Right kidney (tissue), 1 donor: ENCODE data around the gene CALD1.

Experiments
- DNase-seq: peaks from one replicate; pipeline ENCODE4 v3.0.0-alpha.2; 2016

The CALD1 gene

GRCh38 chr7:134757938-134758337 lies 21.5 kb upstream of the CALD1 start:
- DNase-seq, result no peak

DNA sequence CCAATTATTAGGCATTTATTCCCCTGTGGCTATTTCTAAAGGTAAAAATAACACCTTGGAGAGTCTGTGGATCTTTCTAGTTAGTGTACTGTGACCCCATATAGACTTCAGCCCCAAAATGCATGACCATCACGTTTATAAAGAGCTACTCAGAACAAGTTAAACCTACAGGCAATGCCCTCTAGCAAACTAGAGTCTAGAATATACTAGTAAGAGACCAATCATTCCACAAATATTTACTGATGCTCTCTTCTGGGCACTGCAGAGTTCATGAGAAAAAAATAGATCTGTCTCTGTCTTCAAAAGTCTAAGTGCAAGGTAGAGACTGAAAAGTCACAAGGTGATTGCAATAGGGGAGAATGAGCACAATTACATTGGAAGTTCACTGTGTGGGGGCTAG lies 20.5 kb upstream of the CALD1 start:
- no peak for DNase-seq

DNA sequence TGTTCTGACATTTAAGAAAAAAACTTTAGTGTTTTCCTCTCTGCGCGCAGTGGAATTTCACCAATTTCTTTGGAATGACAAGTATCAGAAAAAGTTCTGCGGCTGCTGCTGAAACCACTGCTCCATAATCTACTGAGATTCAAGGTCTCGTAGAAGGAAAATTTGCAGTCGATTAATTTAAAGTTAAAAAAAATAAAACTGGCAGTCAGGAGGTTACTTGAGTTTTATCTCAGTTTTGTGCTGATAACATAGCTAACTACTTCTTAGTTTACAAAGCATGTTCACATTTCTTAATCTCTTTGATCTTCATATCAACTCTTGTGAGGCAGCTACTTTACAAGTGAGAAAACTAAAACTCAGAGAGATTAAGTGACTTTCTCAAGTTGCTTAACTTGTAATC lies 18.2 kb upstream of the CALD1 start:
- no peak for DNase-seq

- DNase-seq, result no peak
Observed at GRCh38 chr7:134763960-134764359, 15.5 kb upstream of the CALD1 start.

DNA sequence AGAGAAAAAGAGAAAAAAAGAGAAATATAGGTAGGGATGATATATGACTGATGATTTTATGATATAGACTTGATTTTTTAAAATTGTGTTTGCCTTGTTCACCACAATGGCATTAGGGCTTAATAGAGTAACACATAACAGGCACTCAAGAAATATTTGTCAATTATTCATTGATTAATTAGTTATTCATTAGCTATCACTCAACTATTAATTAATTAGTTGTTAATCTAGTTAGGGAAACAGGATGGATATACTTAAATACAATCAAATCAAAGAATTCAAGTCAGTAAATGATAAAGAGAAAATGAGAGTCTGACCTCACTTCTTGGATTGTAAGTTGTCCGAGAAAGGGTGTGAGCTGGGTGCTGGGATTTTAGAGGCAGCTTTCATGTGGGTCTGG lies 15.1 kb upstream of the CALD1 start:
- DNase-seq, result no peak

DNA sequence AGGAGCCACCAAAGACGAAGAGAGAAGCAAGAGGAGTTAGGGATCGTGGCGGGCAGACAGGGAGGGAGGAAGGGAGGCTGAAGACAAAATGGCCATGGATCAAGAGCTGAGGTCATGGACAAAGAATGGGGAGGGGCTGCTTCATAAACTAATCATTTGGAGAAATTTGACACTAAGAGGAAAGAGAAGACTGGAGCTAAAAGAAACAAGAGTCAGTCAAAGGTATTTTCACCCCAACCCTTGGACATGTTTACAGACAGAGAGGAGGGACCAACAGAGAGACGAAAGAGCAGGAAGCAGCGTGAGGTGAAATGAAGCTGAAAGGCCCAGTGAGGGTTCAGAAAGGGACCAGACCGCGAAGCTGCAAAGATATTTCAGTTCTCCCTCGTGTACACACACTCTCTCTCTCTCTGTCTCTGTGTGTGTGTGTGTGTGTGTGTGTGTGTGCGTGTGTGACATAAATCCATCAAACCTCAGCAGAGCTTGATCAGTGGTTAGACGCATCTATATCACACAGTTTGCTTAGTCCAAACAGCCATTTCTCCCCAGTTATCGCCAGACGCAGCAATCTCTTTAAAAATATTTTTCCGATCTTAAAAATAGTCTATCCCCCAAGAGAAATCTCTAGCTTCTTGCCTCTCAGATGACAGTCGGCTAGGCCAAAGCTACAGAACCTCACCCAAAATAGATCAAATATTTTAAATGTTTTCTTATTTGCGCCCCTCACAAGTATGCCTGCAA lies 12.5 kb upstream of the CALD1 start:
- DNase-seq, result peak; percentile 51

GRCh38 chr7:134767520-134768168 lies 11.8 kb upstream of the CALD1 start:
- no peak for DNase-seq

- no peak for DNase-seq
Observed at GRCh38 chr7:134768243-134768642, 11.2 kb upstream of the CALD1 start.

DNA sequence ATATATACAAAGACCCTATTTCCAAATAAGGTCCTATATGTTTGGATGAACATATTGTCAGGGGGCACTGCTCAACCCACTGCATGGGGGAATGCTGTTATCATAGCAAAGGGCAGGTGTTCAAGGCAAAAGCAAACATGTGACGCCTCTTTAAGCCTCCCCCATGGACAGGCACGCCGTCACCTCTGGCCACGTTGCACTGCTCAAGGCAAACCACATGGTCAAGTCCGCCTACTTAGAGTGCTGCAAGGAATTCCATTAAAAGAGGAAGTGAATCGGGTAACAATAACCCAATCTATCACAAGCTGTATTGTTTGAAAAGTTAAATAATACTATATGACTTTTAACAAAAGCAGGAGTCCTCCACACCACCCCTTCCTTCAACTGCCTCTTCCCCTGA lies 8.8 kb upstream of the CALD1 start:
- DNase-seq, result no peak

- DNase-seq, result no peak
Observed at GRCh38 chr7:134771111-134771510, 8.3 kb upstream of the CALD1 start.

DNA sequence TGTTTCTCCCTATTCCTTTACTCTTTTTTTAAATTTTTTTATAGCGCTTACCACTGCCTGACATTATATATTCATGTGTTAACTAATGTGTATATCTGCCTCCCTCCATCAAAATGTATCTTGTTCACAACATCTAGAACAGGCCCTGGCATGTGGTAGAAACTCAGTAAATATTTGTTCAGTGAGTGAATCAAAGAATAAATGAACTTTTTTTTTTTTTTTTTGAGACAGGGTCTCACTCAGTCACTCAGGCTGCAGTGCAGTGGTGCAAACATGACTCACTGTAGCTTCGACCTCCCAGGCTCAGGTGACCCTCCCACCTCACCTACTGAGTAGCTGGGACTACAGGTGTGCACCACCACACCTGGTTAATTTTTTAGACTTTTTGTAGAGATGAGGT lies 7.5 kb upstream of the CALD1 start:
- DNase-seq, result no peak

GRCh38 chr7:134772401-134772800 lies 7.0 kb upstream of the CALD1 start:
- DNase-seq, result no peak

- DNase-seq, result no peak
Observed at GRCh38 chr7:134773164-134773563, 6.3 kb upstream of the CALD1 start.

DNA sequence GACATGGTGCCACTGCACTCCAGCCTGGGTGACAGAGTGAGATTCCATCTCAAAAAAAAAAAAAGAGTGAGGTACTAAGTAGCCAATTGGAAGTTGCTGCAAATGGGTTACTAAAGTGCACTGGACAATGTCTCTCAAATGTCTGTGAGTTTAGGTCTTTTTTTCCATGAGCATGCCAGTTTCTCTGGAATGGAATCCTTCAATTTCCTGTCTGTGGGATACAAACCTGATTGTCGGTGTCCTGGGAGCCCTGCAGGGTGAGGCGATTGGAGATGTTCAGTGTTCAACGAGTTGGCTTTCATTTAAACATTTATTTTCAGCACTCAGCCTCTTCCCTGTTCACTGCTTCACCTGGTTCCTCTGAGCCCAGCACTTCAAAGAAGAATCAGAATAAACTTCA lies 5.3 kb upstream of the CALD1 start:
- DNase-seq, result no peak

DNA sequence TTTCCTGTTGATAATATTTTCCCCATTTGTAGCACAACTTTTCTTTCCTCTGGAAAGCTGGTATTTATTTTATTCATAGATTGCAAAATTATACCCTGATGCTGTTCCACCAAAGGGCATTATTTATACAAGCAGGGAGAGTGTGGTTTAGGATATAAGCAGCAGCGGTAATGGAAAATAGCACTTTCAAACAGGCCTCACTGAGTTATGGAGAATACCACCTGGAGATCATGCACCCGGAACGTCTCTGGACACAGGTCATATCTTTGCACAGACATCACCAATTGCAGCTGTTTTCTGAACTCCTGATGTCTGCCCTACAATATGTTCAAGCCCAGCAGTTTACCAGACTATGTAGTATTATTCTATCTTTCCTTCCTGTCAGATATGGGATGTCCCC lies 2.0 kb upstream of the CALD1 start:
- no peak for DNase-seq

GRCh38 chr7:134777908-134778580 lies 1.4 kb upstream of the CALD1 start:
- DNase-seq, result no peak

DNA sequence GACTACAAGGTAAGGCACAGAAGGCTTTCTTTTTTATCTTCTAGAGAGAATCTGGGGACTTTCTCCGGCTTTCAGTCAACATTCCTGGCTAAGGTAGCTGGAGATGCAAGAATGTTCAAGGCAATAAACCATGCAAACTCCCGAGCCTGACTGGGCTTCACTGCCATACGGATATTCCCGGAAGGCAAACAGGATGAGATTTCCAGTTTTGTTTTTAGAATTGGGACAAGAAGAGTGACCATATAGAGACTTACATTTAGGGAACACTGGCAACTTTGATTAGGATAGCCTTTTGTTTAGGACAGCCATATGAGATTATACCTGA lies 269 bp downstream of the CALD1 start:
- peak; percentile 72 for DNase-seq

DNA sequence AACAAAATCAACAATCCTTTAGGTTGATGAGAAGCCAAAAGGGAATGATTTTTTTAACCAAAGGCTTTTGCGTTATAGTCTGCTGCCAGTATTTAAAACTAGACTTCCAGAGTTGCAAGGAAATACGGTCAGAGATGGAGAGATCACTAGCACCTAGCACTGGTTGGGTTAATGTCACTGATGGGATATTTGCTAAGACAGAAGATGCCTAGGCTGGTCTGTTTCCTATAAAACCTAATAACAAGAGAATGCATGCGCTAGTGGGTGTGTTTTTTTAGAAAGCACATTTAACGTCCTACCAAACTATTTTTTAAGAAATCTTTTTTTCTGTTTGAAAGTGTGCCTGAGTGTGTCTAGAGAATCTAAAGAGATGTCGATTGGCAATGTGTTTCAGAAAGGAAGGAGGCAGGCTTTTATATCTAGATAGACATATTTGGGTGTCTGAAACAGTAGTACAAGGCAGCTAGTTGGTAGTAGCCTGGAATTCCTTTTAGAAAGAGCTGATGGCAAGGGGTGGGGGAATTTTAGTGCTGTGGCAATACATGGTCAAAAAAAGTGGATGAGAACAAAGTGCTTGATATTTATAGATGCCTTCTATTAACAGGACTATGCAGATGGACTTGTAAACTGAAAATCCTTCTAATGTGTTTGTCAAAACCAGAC lies 863 bp downstream of the CALD1 start:
- no peak for DNase-seq

GRCh38 chr7:134781171-134781570 lies 1.7 kb downstream of the CALD1 start:
- no peak for DNase-seq

DNA sequence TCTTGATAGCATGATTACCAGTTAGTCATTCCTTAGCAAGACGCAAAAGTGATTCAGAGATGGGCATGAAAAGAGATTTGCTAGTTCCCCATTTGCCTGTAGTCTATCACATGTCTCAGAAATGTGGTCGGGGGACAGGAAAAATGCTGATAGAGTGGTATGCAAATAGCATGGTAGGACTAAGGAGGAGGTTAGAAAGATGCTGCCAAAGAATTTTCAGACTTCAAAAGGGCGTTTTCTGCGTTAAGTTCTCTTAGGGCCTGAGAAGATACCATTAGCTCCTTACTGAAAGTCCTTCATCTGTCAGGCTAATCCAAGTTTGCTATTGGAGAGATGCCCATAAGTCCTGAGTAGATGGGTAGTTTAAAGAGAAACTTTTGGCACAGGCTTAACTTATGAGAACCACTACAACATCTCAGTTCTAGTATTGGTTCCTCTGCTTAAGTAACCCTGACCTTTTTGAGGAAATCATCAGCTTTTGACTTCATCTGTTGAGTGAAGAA lies 2.7 kb downstream of the CALD1 start:
- no peak for DNase-seq

DNA sequence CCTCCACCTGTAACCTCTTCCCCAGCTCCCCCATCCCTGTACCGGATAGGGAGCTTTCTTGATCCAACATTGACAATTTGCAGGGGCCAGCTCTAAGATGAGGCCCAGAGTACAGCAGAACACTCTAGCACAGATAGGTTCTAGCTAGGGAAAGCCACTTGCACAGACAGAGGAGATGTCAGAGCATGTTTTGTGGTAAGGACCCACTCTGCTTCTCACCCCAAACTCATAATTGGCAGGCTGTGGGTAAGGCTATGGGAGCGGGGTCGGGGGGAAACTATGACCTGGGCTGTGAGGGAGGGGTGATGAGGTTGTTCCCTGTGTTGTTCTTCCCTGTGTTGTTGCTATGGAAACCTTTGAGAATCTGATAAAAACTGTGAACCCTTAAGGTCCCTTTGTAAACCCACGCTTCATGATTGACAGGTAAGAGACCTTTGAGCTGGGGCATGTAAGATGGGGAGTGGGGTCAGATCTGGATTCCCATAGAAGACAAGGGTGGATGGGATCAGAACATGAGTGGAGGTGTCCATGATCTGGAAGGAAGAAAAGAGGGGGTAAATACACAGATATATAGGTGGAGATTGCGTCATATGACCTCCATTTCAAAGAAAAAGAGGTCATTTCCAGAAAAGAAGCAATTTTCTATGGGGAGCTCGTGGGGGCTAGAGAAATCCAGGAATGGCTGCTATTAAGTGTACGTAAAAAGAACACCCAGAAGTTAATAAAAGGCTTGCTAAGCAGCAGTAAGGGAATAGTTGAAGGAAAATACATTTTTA lies 4.0 kb downstream of the CALD1 start:
- no peak for DNase-seq
